Anterior cingulate cortex (tissue), 58 donors: Measurements from ENCODE around the gene CDC25C.
A peak's percentile ranks its signal among the peaks of the same experiment; 100 is the strongest.

ENCODE experiments used
- DNase-seq, 58 donors: peaks; one replicate each; lab custom pipeline; 2025; lab: John Stamatoyannopoulos, UW

CDC25C gene

GRCh38 chr5:138331449-138332368 lies at the start of gene CDC25C:
CDC25C (minus strand) TSS chr5:138331804; CDS start chr5:138331180, 624 bp downstream.
- peak; percentile 74 to 99 (median 95) for DNase-seq

DNA sequence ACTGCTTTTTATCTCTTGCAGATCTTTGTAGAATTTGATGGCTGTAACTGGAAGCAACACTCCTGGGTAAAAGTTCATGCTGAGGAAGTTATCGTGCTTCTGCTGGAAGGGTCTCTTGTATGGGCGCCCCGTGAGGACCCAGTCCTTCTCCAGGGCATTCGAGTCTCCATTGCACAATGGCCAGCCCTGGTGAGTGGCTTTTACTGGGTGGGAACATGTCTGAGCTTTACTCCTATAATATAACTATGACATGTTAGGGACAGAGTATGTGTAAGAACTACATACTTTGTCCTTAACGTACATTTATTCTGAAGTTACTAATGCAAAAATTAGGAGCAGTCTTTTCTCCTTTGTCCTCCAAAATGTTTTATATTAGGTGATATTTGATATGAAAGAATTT lies 41.0 kb upstream of the CDC25C start:
- no peak for DNase-seq

DNA sequence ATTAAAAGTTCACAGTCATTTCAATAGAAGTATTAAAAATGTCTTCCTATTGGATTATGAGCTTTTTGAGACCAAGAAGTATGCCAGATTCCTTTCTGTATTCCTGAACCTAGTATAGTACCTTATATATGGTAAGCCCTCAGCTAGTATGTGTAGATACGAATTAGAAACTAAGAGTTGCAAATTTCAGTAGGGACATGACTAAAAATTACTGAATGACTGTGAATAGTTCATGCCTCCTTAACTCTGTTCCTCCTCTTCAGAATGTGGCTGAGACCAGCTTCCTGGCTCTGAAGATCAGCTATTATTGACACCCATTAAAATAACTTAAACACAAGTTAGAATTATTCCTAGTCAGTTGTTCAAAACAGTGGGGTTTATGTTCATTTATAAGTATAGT lies 40.6 kb upstream of the CDC25C start:
- no peak for DNase-seq

GRCh38 chr5:138371454-138371853 lies 39.9 kb upstream of the CDC25C start:
- no peak for DNase-seq

DNA sequence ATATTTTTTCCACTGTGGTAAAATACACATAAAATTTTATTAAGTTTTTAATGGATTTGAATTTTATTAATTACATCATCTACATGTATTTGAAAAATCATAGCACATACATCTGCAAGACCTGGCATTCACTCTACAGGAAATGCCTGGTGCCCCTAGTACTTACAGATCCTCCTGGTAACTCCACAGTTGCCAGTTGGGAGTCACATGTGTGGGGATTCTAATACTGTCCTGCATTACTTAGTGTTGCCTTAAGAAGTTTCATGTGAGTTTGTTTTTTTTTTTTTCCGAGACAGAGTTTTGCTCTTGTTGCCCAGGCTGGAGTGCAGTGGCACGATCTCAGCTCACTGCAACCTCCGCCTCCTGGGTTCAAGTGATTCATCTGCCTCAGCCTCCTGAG lies 38.9 kb upstream of the CDC25C start:
- no peak for DNase-seq

GRCh38 chr5:138369706-138370105 lies 38.1 kb upstream of the CDC25C start:
- no peak for DNase-seq

- DNase-seq, result no peak
Observed at GRCh38 chr5:138369261-138369660, 37.7 kb upstream of the CDC25C start.

GRCh38 chr5:138366632-138367382 lies 35.2 kb upstream of the CDC25C start:
- DNase-seq, result no peak

DNA sequence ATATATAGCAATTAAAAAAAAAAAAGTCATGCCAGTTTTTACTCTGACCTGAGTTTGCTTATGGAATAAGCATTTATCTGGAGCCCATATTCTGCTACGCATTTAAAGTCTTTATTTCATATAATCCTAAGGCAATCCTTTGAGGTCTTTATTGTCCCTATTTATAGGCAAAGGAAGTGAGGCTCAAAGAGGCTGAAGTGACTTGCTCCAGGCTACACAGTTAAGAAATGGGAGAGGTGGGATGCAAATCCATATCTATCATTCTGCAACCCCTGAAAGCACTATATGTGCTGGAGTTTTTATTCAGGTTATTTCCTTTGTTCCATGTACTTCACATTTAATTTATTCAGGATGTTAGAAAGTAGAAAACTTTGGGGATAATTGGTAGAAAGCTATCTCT lies 33.0 kb upstream of the CDC25C start:
- no peak for DNase-seq

GRCh38 chr5:138360941-138361452 lies 29.4 kb upstream of the CDC25C start:
- DNase-seq, result no peak

DNA sequence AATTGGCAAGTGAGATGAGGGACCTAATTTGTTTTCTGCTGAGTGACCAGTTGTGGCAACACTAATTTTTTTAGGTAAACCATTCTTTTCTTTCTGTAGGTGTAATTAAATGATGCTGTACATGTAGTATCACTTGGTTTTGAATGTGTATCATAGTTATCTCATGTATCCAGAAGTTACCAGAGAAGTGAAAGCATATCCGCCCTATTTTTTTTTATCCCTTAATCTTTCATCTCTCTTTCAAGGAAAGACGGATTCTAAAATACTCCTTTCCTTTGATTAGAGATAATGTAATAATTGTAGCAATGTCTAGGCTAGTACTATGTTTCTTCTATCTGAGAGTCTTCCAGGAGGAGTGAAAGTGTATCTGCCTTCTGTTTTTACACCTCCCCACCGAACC lies 28.0 kb upstream of the CDC25C start:
- DNase-seq, result no peak

DNA sequence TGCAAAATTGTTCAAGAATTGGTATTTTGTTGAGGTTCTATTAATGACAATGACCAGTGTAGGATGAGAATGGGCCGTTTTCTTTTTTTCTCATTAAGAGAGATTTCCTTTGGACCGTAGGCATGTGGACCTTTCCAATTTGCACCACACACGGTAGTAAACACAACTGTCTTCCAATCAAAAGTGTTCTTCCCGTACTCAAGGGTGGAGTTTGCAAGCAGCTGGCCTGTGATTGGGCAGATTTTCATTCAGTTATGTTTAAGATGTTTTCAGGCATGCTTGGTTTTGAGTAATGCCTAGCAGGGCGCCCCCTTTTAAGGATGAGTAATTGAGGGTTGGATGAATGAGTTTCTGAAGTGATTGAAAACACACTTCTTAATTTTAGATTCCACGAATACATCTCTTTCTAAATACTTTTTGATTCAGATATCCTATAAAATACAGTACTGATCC lies 23.3 kb upstream of the CDC25C start:
- peak in 28 of 58 donors; percentile 3 to 50 (median 16) for DNase-seq

GRCh38 chr5:138354387-138354786 lies 22.8 kb upstream of the CDC25C start:
- no peak for DNase-seq

DNA sequence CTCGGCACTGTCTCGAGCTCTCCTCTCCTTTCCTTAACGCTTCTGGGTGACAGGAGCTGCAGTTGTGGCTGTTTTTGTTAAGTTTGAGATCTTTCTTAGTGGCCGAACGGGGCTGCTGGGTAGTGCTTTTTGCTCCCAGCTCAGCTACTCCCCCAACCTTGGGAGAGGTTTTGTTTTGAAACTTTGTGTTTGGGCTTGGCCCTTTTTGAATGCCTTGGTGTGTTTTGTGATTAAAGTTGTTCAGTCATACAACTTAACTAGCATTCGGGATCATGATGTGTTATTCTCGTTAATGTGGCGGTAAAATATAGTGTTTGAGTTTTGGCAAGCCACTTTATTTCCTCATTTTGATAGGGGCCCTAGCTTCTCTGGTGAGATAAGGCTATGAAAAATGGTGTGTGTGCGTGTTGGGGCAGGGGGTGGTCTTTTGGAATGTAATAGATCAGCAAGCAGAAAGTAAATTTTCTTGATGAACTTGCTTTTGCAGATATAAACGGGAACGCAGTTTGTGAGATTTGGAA lies 22.0 kb upstream of the CDC25C start:
- DNase-seq, result no peak

GRCh38 chr5:138352722-138353559 lies 21.3 kb upstream of the CDC25C start:
- DNase-seq, result peak in 51 of 58 donors; percentile 21 to 81 (median 61)

- DNase-seq, result peak in 50 of 58 donors; percentile 13 to 82 (median 66)
Observed at GRCh38 chr5:138352071-138352721, 20.6 kb upstream of the CDC25C start, which contains the start of gene KDM3B. KDM3B (plus strand) TSS chr5:138352685; CDS start chr5:138352796, 111 bp downstream.

- DNase-seq, result no peak
Observed at GRCh38 chr5:138351517-138351916, 19.9 kb upstream of the CDC25C start.

- peak in 1 of 58 donors; percentile 8 for DNase-seq
Observed at GRCh38 chr5:138351056-138351455, 19.5 kb upstream of the CDC25C start.

DNA sequence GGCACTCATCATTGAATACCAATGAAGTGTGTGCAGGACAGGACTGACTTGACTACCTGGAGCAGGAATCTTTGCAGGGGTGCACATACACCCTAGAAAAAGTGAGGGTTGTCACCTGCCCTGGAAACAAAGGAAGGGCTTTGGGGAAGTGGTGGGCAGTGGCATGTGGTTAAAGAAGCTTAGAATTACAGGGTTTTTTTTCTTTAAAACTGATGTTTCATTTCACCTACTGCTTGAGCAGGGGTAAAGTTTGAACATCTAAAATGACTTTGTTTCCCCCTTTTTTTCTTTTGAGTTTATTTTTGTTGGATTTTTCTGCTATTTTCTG lies 18.9 kb upstream of the CDC25C start:
- no peak for DNase-seq
